ENCODE data around the gene ST8SIA3. TPM values are rescaled to one million over a fixed set of nuclear protein-coding genes. Genes with fewer than 3 reads are reported as not detected.

The ST8SIA3 gene
- total RNA-seq, 1 experiment from 2014 or later: 1.9 TPM

DNA sequence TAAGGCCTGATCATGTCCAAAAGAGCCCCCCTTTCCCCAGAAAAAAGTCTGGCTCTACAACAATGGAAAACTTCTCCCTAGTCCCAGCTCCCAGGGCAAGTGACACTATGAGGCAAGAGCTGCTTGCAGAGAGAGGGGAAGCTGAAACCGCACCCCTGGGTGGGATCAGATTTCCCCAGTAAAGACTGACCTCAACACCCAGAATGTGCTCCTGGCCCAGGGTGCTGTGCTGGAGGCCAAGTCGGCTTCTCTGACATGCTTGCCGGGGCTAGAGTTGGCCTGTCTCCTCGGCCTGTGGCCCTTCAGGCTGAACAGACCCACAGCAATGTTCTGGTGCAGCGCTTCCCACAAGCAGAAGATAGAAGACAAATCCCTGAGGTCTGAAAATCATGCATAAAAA is 18.4 kb upstream of the ST8SIA3 start:
- Mint-ChIP-seq H3K36me3 (ENCODE audit: insufficient read depth in 1 of 3, low read depth in 3 of 3) (no peaks in the 10 kb centered on the region), H3K27me3 (ENCODE audit: low read depth) (peaks cover 3% of the 10 kb centered on the region; the same call in 1 of the 2 replicates), H3K9me3 (no peaks in the 10 kb centered on the region), H3K4me1 (peaks cover 0 to 11% of the 10 kb centered on the region in 2 experiments; a peak in 2 of 4 replicates), H3K27ac (no peak overlapping the region), H3K4me3 (no peak overlapping the region)
- Histone ChIP-seq H3K4ac (ENCODE audit: low read depth, low read length) (no peak overlapping the region), H3T11ph (ENCODE audit: low read length) (no peak overlapping the region), H2BK5ac (ENCODE audit: insufficient read length, low read length) (no peak overlapping the region), H2AK5ac (ENCODE audit: insufficient read length, low read length) (no peak overlapping the region), H3K4me2 (ENCODE audit: insufficient read depth, insufficient read length, low read length) (no peak overlapping the region), H3K56ac (ENCODE audit: insufficient read length, low read depth, low read length) (no peak overlapping the region), H3K23ac (ENCODE audit: insufficient read length, low read depth, low read length) (no peak overlapping the region), H3K9me3 (ENCODE audit: control insufficient read depth, low read depth, low read length) (no peaks in the 10 kb centered on the region), H3K79me1 (ENCODE audit: insufficient read depth, low read depth, low read length, poor library complexity, severe bottlenecking) (no peaks in the 10 kb centered on the region), H3K14ac (ENCODE audit: insufficient read depth, low read length) (no peak overlapping the region), H3K4me1 (ENCODE audit: insufficient read depth, low read length) (no peaks in the 10 kb centered on the region), H3K18ac (ENCODE audit: insufficient read length, low read depth, low read length) (no peak overlapping the region), H2BK120ac (ENCODE audit: low read depth, low read length, poor library complexity, severe bottlenecking) (no peak overlapping the region), H3K79me2 (ENCODE audit: insufficient read depth, low read length) (no peaks in the 10 kb centered on the region), H4K20me1 (ENCODE audit: control insufficient read depth, insufficient read depth, insufficient read length) (no peaks in the 10 kb centered on the region), H2AFZ (ENCODE audit: low read length) (no peak overlapping the region), H2BK15ac (ENCODE audit: low read depth, low read length) (no peak overlapping the region), H3K9ac (ENCODE audit: extremely low read depth, insufficient read length, low read length) (no peak overlapping the region), H3K27me3 (ENCODE audit: insufficient read depth, low read length) (no peaks in the 10 kb centered on the region), H4K8ac (replicated peaks; ENCODE audit: insufficient read length, low read depth, low read length) (no peak overlapping the region), H3K27ac (ENCODE audit: insufficient read length, low read depth, low read length) (no peak overlapping the region), H2BK12ac (ENCODE audit: insufficient read length, low read depth, low read length) (no peak overlapping the region), H3K23me2 (ENCODE audit: insufficient read length, low read depth, low read length, poor library complexity, severe bottlenecking) (no peaks in the 10 kb centered on the region), H4K91ac (ENCODE audit: insufficient read length, low read depth, low read length) (no peak overlapping the region), H2BK20ac (ENCODE audit: low read depth, low read length, poor library complexity, severe bottlenecking) (no peak overlapping the region), H4K5ac (ENCODE audit: insufficient read length, low read depth, low read length) (no peak overlapping the region)
- WGBS (ENCODE audit: extremely low coverage, insufficient read length, low lambda C conversion rate): no CpG with 5 or more reads among the region's 5 CpGs
- peak; percentile 32 for DNase-seq
- TF ChIP-seq, protein P1, sequence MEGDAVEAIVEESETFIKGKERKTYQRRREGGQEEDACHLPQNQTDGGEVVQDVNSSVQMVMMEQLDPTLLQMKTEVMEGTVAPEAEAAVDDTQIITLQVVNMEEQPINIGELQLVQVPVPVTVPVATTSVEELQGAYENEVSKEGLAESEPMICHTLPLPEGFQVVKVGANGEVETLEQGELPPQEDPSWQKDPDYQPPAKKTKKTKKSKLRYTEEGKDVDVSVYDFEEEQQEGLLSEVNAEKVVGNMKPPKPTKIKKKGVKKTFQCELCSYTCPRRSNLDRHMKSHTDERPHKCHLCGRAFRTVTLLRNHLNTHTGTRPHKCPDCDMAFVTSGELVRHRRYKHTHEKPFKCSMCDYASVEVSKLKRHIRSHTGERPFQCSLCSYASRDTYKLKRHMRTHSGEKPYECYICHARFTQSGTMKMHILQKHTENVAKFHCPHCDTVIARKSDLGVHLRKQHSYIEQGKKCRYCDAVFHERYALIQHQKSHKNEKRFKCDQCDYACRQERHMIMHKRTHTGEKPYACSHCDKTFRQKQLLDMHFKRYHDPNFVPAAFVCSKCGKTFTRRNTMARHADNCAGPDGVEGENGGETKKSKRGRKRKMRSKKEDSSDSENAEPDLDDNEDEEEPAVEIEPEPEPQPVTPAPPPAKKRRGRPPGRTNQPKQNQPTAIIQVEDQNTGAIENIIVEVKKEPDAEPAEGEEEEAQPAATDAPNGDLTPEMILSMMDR (conservative IDR thresholded peaks at IDR 0.05): no peak

Measured in H9 (cell line).